ENCODE data around the gene TBC1D10A.

TBC1D10A gene

DNA sequence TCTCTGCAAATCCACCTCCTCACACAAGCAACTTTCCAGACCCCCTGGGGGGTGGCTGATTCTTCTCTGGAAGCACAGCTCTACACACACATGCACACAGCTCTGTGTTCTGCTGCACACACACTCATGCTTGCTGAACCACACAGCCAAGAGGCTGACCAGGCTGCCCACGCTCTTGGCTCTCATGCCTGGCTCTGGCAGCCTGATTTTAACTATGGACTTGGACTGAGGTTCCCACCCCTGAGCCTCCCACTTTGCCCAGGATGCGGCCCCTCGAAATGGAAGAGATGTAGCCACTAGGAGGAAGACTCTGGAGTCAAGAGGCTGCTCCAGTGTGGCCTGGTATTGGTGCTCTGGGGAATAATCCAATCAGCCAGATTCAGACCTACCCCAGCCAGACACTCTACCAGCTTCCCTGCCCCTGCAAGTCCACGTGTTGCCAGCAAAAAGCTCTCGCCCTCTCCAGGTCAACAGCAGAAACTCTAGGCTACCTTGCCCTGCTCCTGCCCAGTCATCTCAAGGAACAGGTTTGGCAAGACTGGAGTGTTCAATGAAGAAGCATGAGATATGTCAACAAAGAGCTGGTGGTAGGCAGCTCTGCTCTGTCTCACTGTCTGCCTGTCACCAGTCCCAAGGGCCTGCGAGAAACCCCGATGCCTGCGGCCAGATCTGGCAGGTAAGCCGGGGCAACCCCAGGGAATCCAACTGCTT lies 28.6 kb downstream of the TBC1D10A start:
- DNase-seq, result no peak

DNA sequence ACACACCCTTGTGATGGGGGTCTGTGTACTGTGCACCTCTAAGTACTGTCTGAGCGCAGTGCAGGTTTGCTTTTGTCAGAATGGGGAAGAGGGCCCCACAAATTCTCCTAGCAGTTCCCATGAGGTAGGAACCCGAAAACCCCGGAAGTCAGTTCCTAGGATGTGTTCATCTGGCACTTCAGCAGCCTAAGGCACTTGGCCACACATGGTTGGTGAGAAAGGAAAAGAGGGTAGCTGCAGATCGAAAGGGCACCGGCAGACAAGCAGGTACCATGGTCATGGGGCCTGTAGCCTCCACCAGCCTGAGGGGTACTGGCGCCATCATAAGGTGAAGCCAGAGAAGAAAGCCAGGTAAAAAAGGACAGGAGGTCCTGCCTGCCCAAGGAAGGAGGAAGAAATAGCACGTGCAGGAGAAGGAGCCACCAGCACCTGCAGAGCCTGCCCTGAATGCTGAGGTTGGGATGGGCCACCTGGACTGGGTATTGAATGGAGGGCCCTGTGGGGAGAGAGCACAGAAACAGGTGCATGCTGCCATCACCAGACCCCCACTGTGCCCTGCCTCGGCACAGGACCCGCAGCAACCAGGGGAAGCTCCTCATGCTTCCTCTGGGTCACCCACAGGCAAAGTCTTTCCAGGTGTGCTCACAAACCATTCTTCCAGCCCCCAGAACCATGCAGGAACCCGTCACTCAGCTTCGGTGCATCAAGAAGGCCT lies 29.3 kb downstream of the TBC1D10A start:
- DNase-seq, result no peak

DNA sequence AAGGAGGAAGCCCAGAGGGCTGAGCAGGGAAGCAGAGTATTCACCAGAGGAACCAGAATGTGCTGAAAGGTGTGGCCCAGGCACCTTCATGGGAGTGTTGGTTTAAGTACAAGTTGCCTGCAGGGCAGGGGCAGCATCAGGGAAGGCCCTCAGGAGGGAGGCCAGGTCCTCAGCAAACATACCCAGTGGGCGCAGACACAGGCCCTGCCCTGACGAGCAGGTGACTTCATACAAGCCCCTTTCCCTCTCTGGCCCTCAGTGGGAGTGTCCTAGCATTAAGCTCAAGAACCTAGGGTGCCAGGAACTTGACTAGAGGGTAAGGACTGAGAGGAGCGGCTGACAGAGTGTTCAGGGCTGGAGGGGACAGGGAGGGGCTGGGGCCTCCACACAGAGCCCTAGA lies 29.9 kb downstream of the TBC1D10A start:
- no peak for DNase-seq

- no peak for DNase-seq
Observed at GRCh38 chr22:30296324-30296723, 30.4 kb downstream of the TBC1D10A start.

DNA sequence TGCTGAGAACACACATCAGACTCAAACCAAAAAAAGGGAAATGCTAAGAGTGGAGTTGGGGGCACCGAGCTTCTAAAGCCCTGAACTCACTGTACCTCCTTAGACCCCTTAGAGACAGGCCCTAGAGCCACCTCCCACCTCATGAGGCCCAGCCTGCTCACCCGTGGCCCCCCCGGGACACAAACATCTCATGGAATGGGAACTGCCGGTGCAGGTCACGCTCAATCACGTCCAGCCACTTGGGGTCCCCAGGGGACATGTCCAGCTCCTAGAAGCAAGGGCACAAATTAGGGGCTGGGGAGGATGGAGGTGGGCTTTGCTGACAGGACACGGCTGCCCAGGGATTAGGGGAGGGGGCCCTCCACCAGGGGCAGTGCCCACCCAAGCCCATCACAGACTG lies 31.2 kb downstream of the TBC1D10A start:
- no peak for DNase-seq

DNA sequence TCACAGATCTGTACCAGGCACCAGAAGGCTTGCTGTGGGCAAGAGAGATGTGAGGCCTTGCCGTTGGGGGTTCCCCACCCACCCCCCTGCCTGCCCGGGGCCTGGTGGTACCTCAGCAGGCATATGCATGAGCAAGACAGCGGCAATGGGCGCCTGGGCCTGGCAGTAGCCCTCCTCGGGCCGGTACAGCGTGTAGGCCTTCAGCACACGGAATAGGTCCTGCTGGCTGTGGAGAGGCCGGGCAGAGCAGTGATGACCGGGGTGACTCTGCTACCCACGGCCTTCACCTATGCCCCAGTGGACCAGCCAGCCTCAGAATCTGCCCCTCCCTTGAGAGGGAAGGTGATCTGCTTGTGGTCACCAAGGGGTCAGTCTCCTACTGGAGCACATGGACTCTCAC lies 31.9 kb downstream of the TBC1D10A start:
- DNase-seq, result no peak

DNA sequence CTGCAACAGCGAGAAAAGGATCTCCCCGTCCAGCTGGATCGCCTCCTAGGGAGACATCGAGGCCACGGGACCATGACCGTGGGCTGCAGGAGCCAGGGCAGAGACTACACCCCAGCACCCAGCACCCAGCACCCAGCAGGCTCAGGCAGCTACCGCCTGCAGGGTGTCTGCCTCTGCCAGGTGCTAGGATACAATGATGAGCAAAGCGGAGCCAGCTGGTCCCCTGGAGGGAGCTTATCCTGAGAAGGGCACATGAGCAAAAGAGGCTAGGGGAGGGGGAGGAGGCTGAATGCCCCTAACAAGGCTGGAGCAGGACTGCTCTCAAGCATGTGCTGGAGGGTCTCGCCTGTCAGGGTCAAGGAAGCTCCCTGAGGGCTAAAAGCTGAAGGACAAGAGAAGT lies 32.7 kb downstream of the TBC1D10A start:
- DNase-seq, result no peak

- DNase-seq, result no peak
Observed at GRCh38 chr22:30293026-30293425, 33.7 kb downstream of the TBC1D10A start.

DNA sequence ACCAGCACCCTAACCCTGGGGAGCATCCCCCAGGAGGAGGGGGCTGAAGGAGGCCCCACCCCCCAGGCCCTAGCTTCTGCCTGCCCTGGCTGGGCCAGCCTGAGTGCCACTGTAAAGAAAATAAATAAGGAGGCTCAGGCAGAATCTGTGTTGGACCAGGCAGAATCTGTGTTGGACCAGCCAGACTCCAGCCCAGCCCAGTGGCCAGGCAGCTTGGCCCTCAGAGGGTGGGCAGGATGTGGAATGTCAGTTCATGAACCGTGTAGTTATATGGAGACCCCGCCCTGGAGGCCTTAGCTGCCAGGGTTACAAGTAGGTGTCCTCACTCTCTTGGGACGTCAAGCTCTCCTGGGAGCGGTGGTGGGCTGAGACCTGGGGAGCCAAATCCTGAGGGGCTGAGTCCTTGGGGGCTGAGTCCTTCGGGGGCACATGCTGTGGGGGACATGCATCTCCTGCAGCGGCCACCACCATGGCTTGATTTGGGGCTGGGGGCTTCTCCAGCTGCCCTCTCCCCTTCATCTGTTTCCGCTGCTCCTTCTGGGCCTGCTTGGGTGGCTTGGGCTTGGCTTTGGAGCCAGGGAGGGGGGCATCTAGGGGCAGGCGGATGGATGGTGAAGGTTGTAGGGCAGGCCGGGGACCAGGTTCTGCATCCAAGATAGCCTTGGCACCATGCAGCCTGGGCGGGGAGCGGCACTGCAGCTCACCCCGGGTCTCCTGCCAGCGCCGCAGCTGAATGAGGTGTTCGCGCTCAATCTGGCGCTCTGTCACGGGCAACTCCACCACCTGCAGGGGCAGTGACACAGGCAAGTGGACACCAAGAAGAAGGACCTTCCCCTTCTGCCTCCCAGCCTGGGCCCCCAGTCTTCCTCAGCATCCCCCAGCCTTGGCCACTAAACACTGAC lies 34.4 kb downstream of the TBC1D10A start:
- DNase-seq, result no peak

- DNase-seq, result no peak
Observed at GRCh38 chr22:30291058-30291892, 35.5 kb downstream of the TBC1D10A start.

DNA sequence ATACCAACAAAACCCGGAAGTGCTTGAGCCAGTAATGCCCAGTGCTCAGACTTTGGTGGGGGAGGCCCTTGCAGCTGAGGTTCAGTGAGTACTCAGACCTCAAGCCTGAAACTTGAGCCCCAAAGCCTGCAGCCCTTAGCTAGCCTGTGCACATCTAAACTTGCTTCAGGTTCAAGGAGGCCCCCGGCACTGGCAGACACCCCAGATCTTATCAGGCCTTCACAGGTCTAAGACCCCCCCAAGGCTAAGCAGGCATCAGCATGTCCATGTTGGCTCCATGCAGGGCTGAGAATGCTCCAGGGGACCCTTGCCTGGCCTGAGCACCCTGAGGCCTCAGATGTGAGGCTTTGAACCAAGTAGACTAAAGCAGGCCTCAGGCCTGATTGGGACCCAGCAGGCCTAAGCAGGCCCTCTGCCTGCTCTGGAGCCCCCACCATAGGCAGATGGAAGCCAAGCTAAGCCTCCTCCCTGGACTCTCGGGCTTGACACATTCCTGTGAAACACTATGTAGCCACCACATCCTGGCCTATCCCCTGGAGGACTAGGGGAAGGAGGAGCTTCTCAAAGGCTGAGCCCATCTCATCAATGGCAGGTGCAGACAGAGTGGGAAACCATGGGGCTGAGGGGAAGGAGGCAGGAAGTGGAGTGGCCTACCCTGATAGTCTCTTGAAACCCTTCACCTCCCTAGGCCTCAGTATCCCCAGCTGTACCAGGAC lies 36.2 kb downstream of the TBC1D10A start:
- DNase-seq, result no peak

DNA sequence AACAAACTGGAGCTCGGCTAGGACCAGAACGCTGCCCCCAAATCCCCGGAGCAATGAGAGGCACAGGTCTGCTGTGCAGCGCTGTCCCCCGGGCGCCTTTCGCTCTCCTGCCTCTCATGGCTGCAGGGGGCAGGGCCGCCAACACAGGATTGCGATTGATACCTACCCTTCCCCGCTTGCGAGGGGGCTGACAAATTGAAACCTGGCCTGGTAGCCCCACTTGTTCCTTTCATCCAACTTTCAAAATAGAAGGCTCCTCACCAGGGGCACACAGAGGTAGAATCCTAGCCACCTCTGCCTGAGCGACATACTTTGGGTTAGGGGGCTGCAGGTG lies 36.8 kb downstream of the TBC1D10A start:
- DNase-seq, result no peak

- peak; percentile 93 for DNase-seq
Observed at GRCh38 chr22:30289141-30289979, 37.4 kb downstream of the TBC1D10A start, which contains the start of gene CASTOR1. TSS of gene CASTOR1 (minus strand) at chr22:30289505. CDS start at chr22:30289497, 8 bp downstream.

- DNase-seq, result no peak
Observed at GRCh38 chr22:30288419-30289140, 38.2 kb downstream of the TBC1D10A start.

DNA sequence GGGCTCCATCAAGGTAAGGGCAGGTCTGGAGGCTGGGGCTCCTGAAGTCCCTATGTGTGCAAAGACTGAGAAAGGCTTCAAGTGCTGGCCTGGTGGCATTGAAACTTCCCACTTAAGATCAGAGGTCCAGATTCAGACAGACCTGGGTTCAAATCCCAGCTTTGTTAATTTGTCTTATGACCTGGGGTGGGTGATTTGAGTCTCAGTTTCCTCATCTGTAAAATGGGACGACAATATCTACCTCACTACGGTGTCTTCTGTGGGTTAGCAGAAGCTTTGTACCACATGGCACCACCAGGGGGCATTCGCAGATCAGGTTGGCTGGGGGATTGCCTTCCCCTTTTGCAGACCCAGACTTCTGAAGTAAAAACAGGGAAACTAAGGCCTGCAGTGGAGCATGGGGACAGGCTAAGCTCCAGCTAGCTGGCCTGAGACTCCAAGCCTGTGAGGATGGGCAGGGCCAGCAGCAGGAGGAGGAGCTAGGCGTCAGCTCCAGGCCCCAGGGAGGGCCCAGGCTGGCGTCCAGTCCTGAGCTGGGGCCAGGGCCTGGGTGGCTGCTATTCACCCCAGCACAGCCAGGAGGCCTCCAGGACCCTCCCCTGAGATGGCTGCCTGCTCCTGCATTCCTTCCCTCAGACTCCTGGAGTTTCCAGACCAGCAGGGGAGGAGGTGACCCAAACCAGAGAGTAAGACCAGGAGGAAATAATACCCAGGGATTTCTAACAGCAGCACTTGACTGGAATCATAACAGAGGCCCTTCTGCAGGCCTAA lies 38.9 kb downstream of the TBC1D10A start:
- no peak for DNase-seq

DNA sequence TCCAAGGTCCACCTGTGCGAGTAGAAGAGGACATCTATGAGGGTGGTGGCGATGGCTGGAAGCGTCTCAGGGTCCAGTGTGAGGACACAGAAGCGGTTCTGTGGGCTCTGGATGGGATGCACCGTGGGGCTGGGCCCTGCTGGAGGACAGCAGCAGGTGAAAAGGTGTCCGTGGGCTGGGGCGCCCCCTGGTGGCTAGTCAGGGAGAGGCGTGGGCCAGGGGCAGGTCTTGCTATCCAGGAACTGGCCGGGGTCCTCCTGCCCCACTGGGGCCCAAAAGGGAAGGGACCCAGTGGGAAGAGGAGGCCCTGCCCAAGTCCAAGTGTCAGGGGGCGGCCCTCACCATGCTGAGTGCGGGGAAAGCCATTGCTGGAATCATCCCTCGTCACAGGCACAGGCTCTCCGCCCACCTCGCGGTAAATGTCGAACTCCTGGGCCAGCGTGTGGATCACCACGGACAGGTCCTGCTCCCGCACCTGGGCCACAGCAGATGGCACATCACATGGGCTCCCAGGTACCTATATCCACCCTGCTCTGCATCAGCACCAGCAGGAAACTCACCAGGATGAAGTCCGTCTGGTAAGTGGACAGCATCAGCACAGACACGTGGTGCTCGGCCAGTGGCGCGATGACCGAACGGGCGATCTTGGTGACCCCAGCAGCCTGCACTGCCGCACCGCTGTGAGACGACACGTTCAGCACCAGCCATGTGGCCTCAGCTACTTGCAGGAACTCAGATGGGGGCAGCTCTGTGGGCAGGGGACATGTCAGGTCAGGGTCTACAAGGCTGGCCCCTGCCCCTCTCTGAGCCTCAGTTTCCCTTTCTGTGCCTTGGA lies 39.7 kb downstream of the TBC1D10A start:
- DNase-seq, result peak; percentile 0

DNA sequence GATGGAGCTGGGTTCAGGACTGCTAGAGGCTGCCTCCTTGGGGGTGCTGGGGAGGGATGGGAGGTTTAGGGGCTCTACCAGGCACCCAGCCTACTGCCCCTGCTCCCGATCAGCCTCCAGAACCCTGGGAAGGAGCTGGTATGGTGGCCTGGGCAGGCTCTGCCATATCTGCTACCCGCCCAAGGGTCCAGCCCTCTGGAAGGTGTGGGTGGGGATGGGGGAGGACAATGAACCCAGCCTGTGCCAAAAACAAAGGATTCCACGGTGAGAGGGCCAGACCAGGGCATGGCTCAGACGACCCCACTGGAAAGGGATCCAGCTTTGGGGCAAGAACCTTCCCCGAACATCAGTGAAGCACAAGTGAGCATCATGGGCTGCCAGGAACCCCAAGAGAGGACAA lies 40.4 kb downstream of the TBC1D10A start:
- no peak for DNase-seq

DNA sequence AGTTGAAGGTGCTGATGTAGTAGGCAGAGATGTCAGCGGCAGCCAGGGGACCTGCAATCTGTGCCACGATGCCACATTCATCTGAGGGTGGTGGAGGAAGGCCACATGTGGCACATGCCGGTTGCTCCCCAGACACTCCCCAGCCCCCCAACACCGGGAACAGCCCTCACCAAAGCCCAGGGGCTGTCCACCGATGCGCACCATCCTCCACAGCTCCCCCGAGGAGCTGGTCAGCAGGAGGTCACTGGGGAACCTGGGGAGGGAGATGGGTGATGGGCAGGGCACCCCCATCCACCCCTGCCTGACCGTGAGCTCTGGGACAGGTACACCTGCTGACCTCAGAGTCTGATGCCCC lies 40.9 kb downstream of the TBC1D10A start:
- no peak for DNase-seq

All from NCI-H748 treated with DMSO at 0.1 percent for 48 hours (cell line).